T47D (cell line): ENCODE results near the gene TMED7.

ENCODE experiments used
- DNase-seq, 2 experiments: peaks; one replicate each; pipeline versions ENCODE4 v3.0.0 to v3.0.0-alpha.2; 2011 to 2012; ENCODE audit warnings: low read depth in 1 of 2, low spot score in 1 of 2
- JUND ChIP-seq: IDR thresholded peaks from 2 replicates; pipeline ENCODE4 v1.6.1; 2012; ENCODE audit warnings: low read depth
- in situ Hi-C: cut with HindIII; loops from 2 replicates; pipeline ENCODE4 v1.10.0; 2016; ENCODE audit warnings: low sequenced_read_pairs, low pct_unique_long_range_greater_than_20kb

The TMED7 gene

DNA sequence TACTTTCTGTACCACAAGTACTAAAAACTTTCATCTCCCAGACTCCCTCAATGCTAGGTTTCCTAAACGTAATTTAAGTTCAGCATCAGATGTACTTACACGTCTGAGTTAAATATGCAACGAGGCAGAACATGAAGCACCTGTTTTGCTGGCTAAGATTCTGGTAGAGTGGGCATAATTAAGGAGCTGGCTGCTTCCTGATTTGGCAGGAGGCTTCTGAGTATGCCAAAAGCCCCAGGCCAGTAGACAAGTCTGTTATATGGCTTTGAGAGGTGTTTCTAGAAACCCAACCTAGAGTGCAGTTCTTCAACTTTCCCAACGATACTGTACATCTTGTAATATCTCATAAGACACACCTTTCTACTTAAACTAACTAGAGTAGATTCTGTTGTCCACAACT is 37.2 kb downstream of the TMED7 start:
- DNase-seq: peak in 1 of 2 experiments; percentile 46
- in situ Hi-C loops: no loop called here
- no peak for TF ChIP-seq JUND

- in situ Hi-C loops: no loop called here
- no peak for TF ChIP-seq JUND
- DNase-seq: peak in 1 of 2 experiments; percentile 44
Measured at GRCh38 chr5:115586525-115587146, 39.2 kb downstream of the TMED7 start.

DNA sequence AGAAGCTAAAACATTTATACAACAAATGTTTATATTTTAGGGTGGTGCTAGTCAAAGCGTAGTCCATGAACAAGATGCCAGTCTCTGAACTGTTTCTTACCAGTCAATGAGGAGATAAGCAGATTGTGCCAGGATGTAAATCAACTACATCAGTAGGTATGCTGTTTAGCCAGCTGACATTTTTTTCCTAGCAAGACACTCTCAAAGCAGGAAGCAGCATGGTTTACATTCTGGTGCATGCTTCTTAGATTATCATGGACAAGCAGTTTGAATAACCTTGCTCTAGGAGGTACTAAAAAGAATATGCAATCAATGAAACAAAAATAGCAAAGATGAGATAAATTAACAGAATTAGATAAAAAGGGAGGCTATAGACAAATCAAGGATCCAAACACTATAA is 40.6 kb downstream of the TMED7 start:
- in situ Hi-C loops: no loop called here
- TF ChIP-seq JUND: no peak
- no peak for DNase-seq

GRCh38 chr5:115584501-115584900 is 41.3 kb downstream of the TMED7 start:
- no peak for DNase-seq
- TF ChIP-seq JUND: no peak
- in situ Hi-C loops: no loop called here

GRCh38 chr5:115583474-115583873 is 42.4 kb downstream of the TMED7 start:
- DNase-seq: no peak
- in situ Hi-C loops: no loop called here
- no peak for TF ChIP-seq JUND

DNA sequence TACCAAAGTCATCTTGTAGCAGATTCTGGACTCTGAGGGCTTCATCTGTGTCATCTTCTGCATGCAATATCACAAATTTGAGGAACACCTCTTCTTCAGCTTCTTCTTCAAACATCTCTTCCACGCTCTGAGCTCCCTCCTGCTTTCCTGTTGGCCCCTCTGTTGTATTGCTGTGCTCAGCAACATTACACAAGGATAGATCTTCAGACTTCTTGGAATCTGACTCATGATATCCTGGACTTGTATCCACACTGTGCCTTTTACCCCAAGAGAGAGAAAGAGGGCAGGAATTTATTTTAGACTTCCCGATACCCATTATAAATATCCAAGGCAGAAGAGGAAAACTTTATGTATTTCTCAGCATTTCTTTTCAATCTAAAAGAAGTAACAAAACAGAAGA is 44.9 kb downstream of the TMED7 start:
- in situ Hi-C loops: no loop called here
- DNase-seq: no peak
- TF ChIP-seq JUND: no peak

GRCh38 chr5:115579747-115580173 is 46.1 kb downstream of the TMED7 start:
- no peak for DNase-seq
- TF ChIP-seq JUND: no peak
- in situ Hi-C loops: no loop called here

- in situ Hi-C loops: no loop called here
- TF ChIP-seq JUND: no peak
- no peak for DNase-seq
Measured at GRCh38 chr5:115579216-115579615, 46.6 kb downstream of the TMED7 start.

DNA sequence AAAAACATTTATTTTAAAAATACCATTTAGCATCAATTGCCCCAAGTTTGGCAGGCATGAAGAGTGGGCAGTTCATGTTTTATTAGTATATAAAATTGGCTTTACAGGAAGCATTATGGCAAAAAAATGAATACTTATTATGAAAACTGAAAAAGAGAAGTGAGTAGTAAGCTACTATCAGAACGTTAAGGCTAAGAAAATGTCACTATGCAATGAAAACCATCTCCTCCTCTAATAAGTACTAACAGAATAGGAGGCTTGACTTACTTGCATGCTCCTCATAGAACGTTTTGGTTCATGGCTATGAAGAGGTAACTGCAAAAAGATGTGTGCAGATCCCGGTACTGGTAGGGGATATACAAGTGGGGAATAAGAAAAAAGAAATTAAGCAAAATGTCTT is 47.2 kb downstream of the TMED7 start:
- no peak for TF ChIP-seq JUND
- in situ Hi-C loops: no loop called here
- DNase-seq: no peak

DNA sequence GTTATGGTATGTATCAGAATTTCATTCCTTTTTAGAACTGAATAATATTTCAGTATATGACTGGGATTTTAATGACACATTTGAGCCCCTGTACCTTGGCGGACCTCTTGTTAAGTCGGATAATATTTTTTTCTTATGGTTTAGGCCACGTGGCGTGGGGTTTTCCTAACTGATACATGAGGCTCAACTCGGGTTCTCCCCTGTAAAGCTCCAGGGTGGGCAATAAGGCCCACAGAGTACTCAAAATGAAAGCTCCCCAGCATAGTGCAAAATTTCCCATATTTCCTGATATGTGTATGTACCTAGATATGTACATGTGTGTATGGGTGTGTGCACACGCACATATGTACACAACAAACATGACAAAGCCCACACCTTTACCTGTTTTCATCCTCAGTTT is 48.1 kb downstream of the TMED7 start:
- no peak for DNase-seq
- in situ Hi-C loops: no loop called here
- TF ChIP-seq JUND: no peak

DNA sequence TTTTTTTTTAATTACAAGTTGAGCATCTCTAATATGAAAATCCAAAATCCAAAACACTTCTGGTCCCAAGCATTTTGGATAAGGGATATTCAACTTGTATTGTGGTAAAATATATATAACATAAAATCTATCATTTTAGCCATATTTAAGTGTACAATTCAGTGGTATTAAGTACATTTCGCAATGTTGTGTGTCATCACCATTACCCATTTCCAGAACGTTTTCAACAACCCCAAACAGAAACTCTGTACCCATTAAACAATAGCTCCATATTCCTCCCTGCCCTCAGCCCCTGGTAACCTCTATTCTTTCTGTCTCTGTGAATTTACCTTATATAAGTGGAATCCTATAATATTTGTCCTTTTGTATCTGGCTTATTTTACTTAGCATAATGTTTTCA is 48.5 kb downstream of the TMED7 start:
- TF ChIP-seq JUND: no peak
- DNase-seq: no peak
- in situ Hi-C loops: no loop called here

DNA sequence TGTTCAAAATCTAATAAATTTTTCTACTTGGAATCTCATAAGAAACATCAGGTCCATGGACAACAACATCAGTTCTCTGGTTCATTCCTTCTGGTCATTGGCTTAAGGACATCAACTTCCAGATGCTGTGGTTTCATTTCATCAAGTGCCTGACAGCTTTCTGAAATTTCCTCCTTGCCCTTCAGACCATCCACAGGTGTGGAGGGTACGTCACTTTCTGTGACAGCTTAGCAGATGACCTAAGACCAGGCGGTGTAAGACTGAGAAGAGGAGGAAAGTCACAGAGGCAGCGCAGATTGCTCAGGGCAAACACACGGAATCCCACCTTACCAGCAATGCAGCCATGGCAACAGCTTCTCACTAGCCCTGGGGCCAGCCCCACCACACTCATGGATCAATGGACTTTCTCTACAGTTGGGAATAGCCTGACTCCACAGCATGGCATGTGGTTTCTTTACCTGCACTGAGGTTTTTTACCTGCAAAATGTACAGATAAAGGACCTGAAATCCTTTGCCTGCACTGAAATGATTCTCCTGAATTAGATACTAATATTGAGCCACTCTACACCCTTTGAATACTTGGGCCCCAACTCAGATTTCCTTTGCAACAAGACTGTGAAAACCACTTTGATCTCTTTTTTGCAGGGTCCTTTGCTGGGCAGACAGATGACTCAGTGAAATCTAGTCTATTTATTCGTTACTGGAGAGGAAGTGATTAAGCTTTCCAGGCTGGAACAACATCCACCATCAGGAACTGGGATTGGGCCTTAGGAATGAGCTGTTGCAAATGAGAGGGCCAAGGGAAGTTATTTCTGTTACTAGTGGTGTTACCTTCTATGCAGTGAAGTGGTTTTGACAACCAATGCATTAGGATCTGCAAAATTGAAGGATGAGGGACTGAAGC is 50.4 kb downstream of the TMED7 start:
- no peak for DNase-seq
- TF ChIP-seq JUND: no peak
- in situ Hi-C loops: no loop called here

GRCh38 chr5:115573133-115573532 is 52.7 kb downstream of the TMED7 start:
- TF ChIP-seq JUND: no peak
- no peak for DNase-seq
- in situ Hi-C loops: no loop called here
